SK-N-MC (cell line): ENCODE results near the gene RPL18A.

ENCODE experiments used
- EZH2 ChIP-seq: fragments of 200-600 bp; sonication (generic); IDR thresholded peaks from one replicate; pipeline ENCODE4 v1.6.1; 2017; ENCODE audit warnings: antibody characterized with exemption
- POLR2AphosphoS5 ChIP-seq: IDR thresholded peaks from 2 replicates; pipeline ENCODE4 v1.6.1; 2012; ENCODE audit warnings: mild to moderate bottlenecking, low read depth, low read length, borderline replicate concordance

DNA sequence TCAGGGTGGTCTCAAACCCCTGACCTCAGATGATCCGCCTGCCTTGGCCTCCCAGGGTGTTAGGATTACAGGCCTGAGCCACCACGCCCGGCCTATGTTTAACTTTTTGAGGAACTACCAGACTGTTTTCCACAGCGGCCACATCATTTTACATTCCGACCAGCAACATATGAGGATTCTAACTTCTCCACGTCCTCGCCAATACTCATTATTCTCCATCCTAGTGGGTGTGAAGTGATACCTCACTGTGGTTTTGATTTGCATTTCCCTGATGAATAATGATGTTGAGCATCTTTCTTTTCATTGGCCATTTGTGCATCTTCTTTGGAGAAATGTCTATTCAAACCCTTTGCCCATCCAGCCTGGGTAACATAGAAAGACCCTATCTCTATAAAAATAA, 26.8 kb downstream of the RPL18A start:
- TF ChIP-seq POLR2AphosphoS5 (no peak), EZH2 (no peak)
